Gastrocnemius medialis (tissue), 4 donors: ENCODE results near the gene SCAP.

ENCODE experiments used
- CTCF ChIP-seq, 5 experiments: fragments of 450-650 bp in 3 of 5; fragments of 200-600 bp in 2 of 5; sonication (generic) in 2 of 5; IDR thresholded peaks in 4 of 5; conservative IDR thresholded peaks in 1 of 5; 1 replicate in 4 of 5; 2 replicates in 1 of 5; pipeline ENCODE4 v1.5.1; 2016 to 2019; ENCODE audit warnings: antibody characterized with exemption in 5 of 5, mild to moderate bottlenecking in 3 of 5, moderate library complexity in 3 of 5
- POLR2A ChIP-seq, 2 donors: fragments of 450-650 bp; IDR thresholded peaks; one replicate each; pipeline ENCODE4 v1.6.1; 2017; ENCODE audit warnings: antibody characterized with exemption in 2 of 2, mild to moderate bottlenecking in 2 of 2, moderate library complexity in 2 of 2

GRCh38 chr3:47409688-47410416 is 65.9 kb downstream of the SCAP start:
- TF ChIP-seq CTCF (IDR thresholded peaks at IDR 0.05 in 4 of 5, conservative IDR thresholded peaks at IDR 0.05 in 1 of 5), result no peak
- TF ChIP-seq POLR2A (IDR thresholded peaks at IDR 0.05), result no peak
